Pancreas (tissue), 10 donors: ENCODE data around the gene TMCC2. TPM values are rescaled to one million over a fixed set of nuclear protein-coding genes. Genes with fewer than 3 reads are reported as not detected.

ENCODE experiments used
- ATAC-seq, 4 donors: fragments of 200-7000 bp; cut with Tn5 transposase; one replicate each; pipeline versions ENCODE4 v1.8.0 to v1.9.1; 2020; ENCODE audit warnings: mild to moderate bottlenecking in 4 of 4, moderate library complexity in 4 of 4
- DNase-seq, 6 donors: peaks; one replicate each; pipeline ENCODE4 v3.0.0-alpha.2; 2020
- FAIRE-seq: peaks from 2 replicates; lab custom pipeline; 2012; peaks lifted over from hg19 to GRCh38; lab: Jason Lieb, UNC
- H3K27ac ChIP-seq, 4 donors: fragments of 200-600 bp; sonication (generic); 1 replicate in 3 of 4; 2 replicates in 1 of 4; pipeline versions ENCODE4 v1.5.0 to v1.8.0; 2020
- H3K27me3 ChIP-seq, 4 donors: fragments of 200-600 bp; one replicate each; pipeline ENCODE4 v1.8.0; 2021
- H3K36me3 ChIP-seq, 3 donors: fragments of 200-600 bp; sonication (generic) in 1 of 3; one replicate each; pipeline versions ENCODE4 v1.5.0 to v1.8.0; 2020 to 2021
- H3K4me1 ChIP-seq, 3 donors: fragments of 200-600 bp; one replicate each; pipeline ENCODE4 v1.8.0; 2021
- H3K4me3 ChIP-seq, 4 donors: fragments of 200-600 bp; sonication (generic) in 2 of 4; one replicate each; pipeline versions ENCODE4 v1.5.0 to v1.8.0; 2020 to 2021
- H3K9me3 ChIP-seq, 4 donors: fragments of 200-600 bp; one replicate each; pipeline ENCODE4 v1.8.0; 2021
- CTCF ChIP-seq, 4 donors: fragments of 200-600 bp; sonication (generic) in 3 of 4; IDR thresholded peaks; one replicate each; pipeline versions ENCODE4 v1.5.0 to v1.8.0; 2021; ENCODE audit warnings: antibody characterized with exemption in 4 of 4
- WGBS, 2 donors: extraction: QIAGEN DNeasy Blood & Tissue Kit; methylation state at CpG; one replicate each; pipeline ENCODE4 v1.1.7; 2013; 5-methylcytosine and 5-hydroxymethylcytosine counted together
- intact Hi-C, 3 donors: fragments of 100-400 bp; cut with DNase I; formaldehyde crosslinking; loops; one replicate each; pipeline versions ENCODE4 v1.11.1 to v1.14.2; 2022
- polyA plus RNA-seq, 2 donors: library from polyadenylated mRNA; stranded (reverse); fragments of 200-250 nt; gene quantifications; one replicate each; pipeline ENCODE4 v1.2.3, GENCODE V29; 2013
- total RNA-seq, 6 donors: library from RNA; stranded (reverse); fragmentation: NEBNext Ultra II Directional in 4 of 6; extraction: Animal tissue kit (Norgen Biotek cat#: 25700) in 4 of 6; gene quantifications; one replicate each; pipeline versions ENCODE4 v1.2.1 to v1.2.4, GENCODE V29; 2021 to 2023
- donor health status: healthy with polysubstance abuse.
- donor health status: DM: no; HTN: no; CAD: no; lungs with moderate emphysema.
- donor health status: DM: no; HTN: no; CAD: no.
- donor health status: control.
- donor health status: control.
- donor health status: Bipolar disorder and iron deficiency.
- donor health status: DM: yes; HTN: yes; CAD: no.
- donor health status: DM: no; HTN: no; CAD: no.
- donor health status: DM: no; HTN: no; CAD: no.
- donor health status: DM: yes; HTN: yes; CAD: no.

TMCC2 gene
- total and polyA plus RNA-seq, 8 donors = 0.55 to 4.3 (median 1.2) TPM

- WGBS, 2 donors = 91 to 98% methylated on average over 6 of the region's 6 CpGs
Observed at GRCh38 chr1:205291596-205291995, 63.9 kb downstream of the TMCC2 start.

GRCh38 chr1:205293350-205294074 is 65.8 kb downstream of the TMCC2 start:
- no peak for TF ChIP-seq CTCF (IDR thresholded peaks at IDR 0.05)
- H3K9me3 ChIP-seq = no peaks in the 10 kb centered on the region
- intact Hi-C loops = no loop called here
- WGBS, 2 donors = 96% methylated on average over 10 of the region's 10 CpGs
- FAIRE-seq = no peak
- no peaks in the 10 kb centered on the region for H3K27me3 ChIP-seq
- peaks cover 0 to 10% (median 0%) of the 10 kb centered on the region in 3 donors for H3K4me1 ChIP-seq
- H3K27ac ChIP-seq = peak overlapping the region in 2 of 4 donors; percentile 61 to 69
- no peaks in the 10 kb centered on the region for H3K36me3 ChIP-seq
- no peak overlapping the region for H3K4me3 ChIP-seq
- peak in 1 of 6 donors; percentile 17 for DNase-seq
- no peak for ATAC-seq

More at GRCh38 chr1:205291596-205291995, 63.9 kb downstream of the TMCC2 start:
- no peak for FAIRE-seq
- Histone ChIP-seq H3K27me3 (no peaks in the 10 kb centered on the region), H3K4me1 (peaks cover 0 to 10% (median 0%) of the 10 kb centered on the region in 3 donors), H3K36me3 (no peaks in the 10 kb centered on the region), H3K4me3 (no peak overlapping the region), H3K27ac (no peak overlapping the region), H3K9me3 (no peaks in the 10 kb centered on the region)
- no peak for TF ChIP-seq CTCF (IDR thresholded peaks at IDR 0.05)
- DNase-seq = peak in 1 of 6 donors; percentile 5
- intact Hi-C loops = no loop called here
- ATAC-seq = no peak

GRCh38 chr1:205294175-205294917 is 66.6 kb downstream of the TMCC2 start:
- peak in 3 of 4 donors; percentile 6 to 71 (median 59) for ATAC-seq
- DNase-seq = peak in 1 of 6 donors; percentile 15

GRCh38 chr1:205294934-205295333 is 67.2 kb downstream of the TMCC2 start:
- Histone ChIP-seq H3K36me3 (no peaks in the 10 kb centered on the region), H3K4me3 (no peak overlapping the region), H3K27me3 (no peaks in the 10 kb centered on the region), H3K27ac (peak overlapping the region in 2 of 4 donors; percentile 61 to 69), H3K9me3 (no peaks in the 10 kb centered on the region), H3K4me1 (peaks cover 0 to 10% (median 0%) of the 10 kb centered on the region in 3 donors)
- DNase-seq (peak in 1 of 6 donors; percentile 3), FAIRE-seq (no peak), ATAC-seq (no peak)
- no peak for TF ChIP-seq CTCF (IDR thresholded peaks at IDR 0.05)
- WGBS, 2 donors = 89 to 95% methylated on average over 5 of the region's 5 CpGs
- intact Hi-C loops = no loop called here

More at GRCh38 chr1:205294175-205294917, 66.6 kb downstream of the TMCC2 start:
- WGBS, 2 donors = 61 to 72% methylated on average over 6 of the region's 6 CpGs
- Histone ChIP-seq H3K4me1 (peaks cover 0 to 10% (median 0%) of the 10 kb centered on the region in 3 donors), H3K36me3 (no peaks in the 10 kb centered on the region), H3K27me3 (no peaks in the 10 kb centered on the region), H3K27ac (peak overlapping the region in 2 of 4 donors; percentile 61 to 69), H3K9me3 (no peaks in the 10 kb centered on the region), H3K4me3 (no peak overlapping the region)
- no peak for TF ChIP-seq CTCF (IDR thresholded peaks at IDR 0.05)
- intact Hi-C loops = no loop called here
- no peak for FAIRE-seq
